SK-N-SH (cell line): ENCODE results near the gene CLDN5.

ENCODE experiments used
- CTCF ChIP-seq: fragments of 200-600 bp; sonication (generic); IDR thresholded peaks from 2 replicates; pipeline ENCODE4 v1.6.1; 2017; ENCODE audit warnings: antibody characterized with exemption, mild to moderate bottlenecking, moderate library complexity
- EP300 ChIP-seq, 2 experiments: IDR thresholded peaks; 2 replicates each; pipeline versions ENCODE4 v1.4.0 to v1.6.1; 2012; ENCODE audit warnings: borderline replicate concordance in 1 of 2, low read depth in 1 of 2, low read length in 1 of 2
- NFIC ChIP-seq: IDR thresholded peaks from 2 replicates; pipeline ENCODE4 v1.4.0; 2012; ENCODE audit warnings: borderline replicate concordance
- RAD21 ChIP-seq: IDR thresholded peaks from 2 replicates; pipeline ENCODE4 v1.6.1; 2012; ENCODE audit warnings: mild to moderate bottlenecking, low read length
- RCOR1 ChIP-seq: fragments of 150-350 bp; IDR thresholded peaks from 2 replicates; pipeline ENCODE4 v1.6.1; 2017; ENCODE audit warnings: antibody characterized with exemption, low read length
- REST ChIP-seq: IDR thresholded peaks from 2 replicates; pipeline ENCODE4 v1.6.1; 2012; ENCODE audit warnings: mild to moderate bottlenecking, low read depth, low read length, moderate library complexity

DNA sequence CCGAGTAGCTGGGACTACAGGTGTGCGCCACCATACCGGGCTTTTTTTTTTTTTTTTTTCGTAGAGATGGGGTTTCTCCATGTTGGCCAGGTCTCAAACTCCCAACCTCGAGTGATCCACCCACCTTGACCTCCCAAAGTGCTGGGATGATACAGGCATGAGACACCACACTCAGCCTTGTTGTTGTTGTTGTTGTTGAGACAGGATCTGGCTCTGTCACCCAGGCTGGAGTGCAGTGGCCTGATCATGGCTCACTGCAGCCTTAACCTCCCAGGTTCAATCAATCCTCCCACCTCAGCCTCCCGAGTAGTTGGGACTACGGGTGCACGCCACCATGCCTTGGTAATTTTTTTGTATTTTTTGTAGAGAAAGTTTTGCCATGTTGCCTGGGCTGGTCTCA lies 23.4 kb upstream of the CLDN5 start:
- TF ChIP-seq RCOR1 (no peak), EP300 (IDR thresholded peaks at IDR 0.05; ENCODE audit: borderline replicate concordance in 1 of 2, low read depth in 1 of 2, low read length in 1 of 2) (no peak), CTCF (no peak), RAD21 (no peak), REST (no peak), NFIC (no peak)
